HCT116 (cell line): ENCODE data around the gene POU3F1. TPM values are rescaled to one million over a fixed set of nuclear protein-coding genes. Genes with fewer than 3 reads are reported as not detected.

Experiments used
- ATAC-seq: fragments of 200-7000 bp; cut with Tn5 transposase; 2 replicates; pipeline ENCODE4 v1.9.1; 2020; ENCODE audit warnings: mild to moderate bottlenecking, moderate library complexity
- BruUV-seq: library from RNA; stranded (reverse); fragments of 400-500 nt; replicated peaks from 2 replicates; lab custom pipeline; 2021; lab: Mats Ljungman, UMichigan
- CTCF ChIA-PET: fragments of 300-600 bp; sonication (Branson Sonifier 250); formaldehyde crosslinking; loops from one replicate; lab custom pipeline; 2021; ENCODE audit warnings: antibody characterized with exemption; lab: Charles Lee
- POLR2A ChIA-PET: fragments of 300-600, 350-600 bp; sonication (Branson Sonifier 250); formaldehyde crosslinking; loops from one replicate; lab custom pipeline; 2021; ENCODE audit warnings: antibody characterized with exemption; lab: Charles Lee
- RAD21 ChIA-PET, 2 experiments: fragments of 300-600 bp; sonication (Branson Sonifier 250); formaldehyde crosslinking; loops; one replicate each; lab custom pipeline; 2023; ENCODE audit warnings: low total read pairs in 2 of 2; ENCODE audit not compliant: uncharacterized antibody in 2 of 2, unreplicated experiment in 2 of 2, low non-redundant PET in 1 of 2; lab: Charles Lee
- DNase-seq: peaks from one replicate; pipeline ENCODE4 v3.0.0-alpha.2; 2010; ENCODE audit warnings: low read depth, low spot score
- H2AFZ ChIP-seq: fragments of 200-600 bp; shearing (Covaris generic), sonication (generic); 2 replicates; pipeline ENCODE4 v1.6.1; 2017; ENCODE audit warnings: low read depth, mixed run types, mixed read lengths, antibody characterized with exemption, low read length; ENCODE audit not compliant: poor library complexity, severe bottlenecking
- H3K27ac ChIP-seq: 2 replicates; pipeline ENCODE4 v1.5.1; 2012; ENCODE audit warnings: low read depth, low read length
- H3K27me3 ChIP-seq: fragments of 200-600 bp; sonication (generic); 2 replicates; pipeline ENCODE4 v1.6.1; 2016; ENCODE audit warnings: mixed run types, low read length, mixed read lengths; ENCODE audit not compliant: insufficient read depth
- H3K36me3 ChIP-seq, 2 experiments: fragments of 200-500 bp in 1 of 2; fragments of 200-600 bp in 1 of 2; sonication (Bioruptor generic) in 1 of 2; sonication (generic) in 1 of 2; 2 replicates each; pipeline versions ENCODE4 v1.5.1 to v1.6.1; 2014 to 2016; ENCODE audit warnings: low read length in 2 of 2, inconsistent platforms in 1 of 2, mixed read lengths in 1 of 2, mixed run types in 1 of 2; ENCODE audit not compliant: insufficient read depth in 2 of 2, control insufficient read depth in 1 of 2
- H3K4me1 ChIP-seq, 2 experiments: fragments of 200-600 bp in 1 of 2; sonication (generic) in 1 of 2; 2 replicates each; pipeline versions ENCODE4 v1.5.1 to v1.6.1; 2012 to 2017; ENCODE audit warnings: low read length in 2 of 2, inconsistent platforms in 1 of 2, mild to moderate bottlenecking in 1 of 2, mixed read lengths in 1 of 2, mixed run types in 1 of 2, moderate library complexity in 1 of 2; ENCODE audit not compliant: insufficient read depth in 2 of 2, control insufficient read depth in 1 of 2
- H3K4me2 ChIP-seq: fragments of 200-600 bp; sonication (generic); 2 replicates; pipeline ENCODE4 v1.6.1; 2017; ENCODE audit warnings: mixed run types, low read length, mixed read lengths
- H3K4me3 ChIP-seq, 2 experiments: fragments of 200-600 bp in 1 of 2; sonication (generic) in 1 of 2; replicated peaks in 1 of 2; 2 replicates each; pipeline ENCODE4 v1.5.1; 2011 to 2016; ENCODE audit warnings: low read length in 2 of 2, control low read depth in 1 of 2, low read depth in 1 of 2, mild to moderate bottlenecking in 1 of 2, mixed read lengths in 1 of 2, mixed run types in 1 of 2
- H3K79me2 ChIP-seq: fragments of 200-600 bp; sonication (generic); 2 replicates; pipeline ENCODE4 v1.6.1; 2017; ENCODE audit warnings: mild to moderate bottlenecking, mixed run types, low read length, moderate library complexity, mixed read lengths; ENCODE audit not compliant: insufficient read depth
- H3K9ac ChIP-seq: fragments of 200-600 bp; sonication (generic); 2 replicates; pipeline ENCODE4 v1.6.1; 2016; ENCODE audit warnings: low read length, mixed read lengths
- H3K9me2 ChIP-seq: fragments of 200-600 bp; sonication (generic), shearing (Covaris generic); 2 replicates; pipeline ENCODE4 v1.6.1; 2017; ENCODE audit warnings: mixed run types, mild to moderate bottlenecking, moderate library complexity; ENCODE audit not compliant: insufficient read depth
- H3K9me3 ChIP-seq, 2 experiments: fragments of 200-500 bp in 1 of 2; fragments of 200-600 bp in 1 of 2; sonication (Bioruptor generic) in 1 of 2; sonication (generic) in 1 of 2; 2 replicates each; pipeline ENCODE4 v1.6.1; 2014 to 2017; ENCODE audit warnings: low read length in 2 of 2, mixed read lengths in 2 of 2, inconsistent platforms in 1 of 2, low read depth in 1 of 2, mild to moderate bottlenecking in 1 of 2, mixed run types in 1 of 2, moderate library complexity in 1 of 2; ENCODE audit not compliant: control insufficient read depth in 1 of 2, insufficient read depth in 1 of 2
- H4K20me1 ChIP-seq: fragments of 200-600 bp; sonication (generic), shearing (Covaris generic); 2 replicates; pipeline ENCODE4 v1.6.1; 2017; ENCODE audit warnings: mixed run types, mild to moderate bottlenecking, moderate library complexity; ENCODE audit not compliant: insufficient read depth
- ATF3 ChIP-seq: IDR thresholded peaks from 2 replicates; pipeline ENCODE4 v1.6.1; 2012
- CBX3 ChIP-seq: IDR thresholded peaks from 2 replicates; pipeline ENCODE4 v1.6.1; 2012; ENCODE audit warnings: low read depth
- CEBPB ChIP-seq: IDR thresholded peaks from 2 replicates; pipeline ENCODE4 v1.6.1; 2012; ENCODE audit warnings: low read depth
- EGR1 ChIP-seq: IDR thresholded peaks from 2 replicates; pipeline ENCODE4 v1.6.1; 2012; ENCODE audit warnings: low read depth
- ELF1 ChIP-seq: IDR thresholded peaks from 2 replicates; pipeline ENCODE4 v1.6.1; 2012; ENCODE audit warnings: low read depth, borderline replicate concordance
- EZH2 ChIP-seq: fragments of 200-600 bp; sonication (generic); IDR thresholded peaks from 2 replicates; pipeline ENCODE4 v1.6.1; 2017; ENCODE audit warnings: antibody characterized with exemption, mixed run types
- FOSL1 ChIP-seq: IDR thresholded peaks from 2 replicates; pipeline ENCODE4 v1.6.1; 2012; ENCODE audit warnings: low read depth
- JUND ChIP-seq: IDR thresholded peaks from 2 replicates; pipeline ENCODE4 v1.6.1; 2012
- MAX ChIP-seq: IDR thresholded peaks from 2 replicates; pipeline ENCODE4 v1.6.1; 2012
- POLR2A ChIP-seq: IDR thresholded peaks from 2 replicates; pipeline ENCODE4 v1.7.0; 2011; ENCODE audit warnings: borderline replicate concordance; ENCODE audit not compliant: insufficient read depth, insufficient read length; ENCODE audit errors: extremely low read depth
- RAD21 ChIP-seq: IDR thresholded peaks from 2 replicates; pipeline ENCODE4 v1.6.1; 2012; ENCODE audit warnings: low read depth, mild to moderate bottlenecking
- REST ChIP-seq: IDR thresholded peaks from 2 replicates; pipeline ENCODE4 v1.6.1; 2012; ENCODE audit warnings: low read depth
- SIN3A ChIP-seq: IDR thresholded peaks from 2 replicates; pipeline ENCODE4 v1.6.1; 2012; ENCODE audit warnings: low read depth
- SP1 ChIP-seq: IDR thresholded peaks from 2 replicates; pipeline ENCODE4 v1.6.1; 2012; ENCODE audit warnings: low read depth
- SRF ChIP-seq: IDR thresholded peaks from 2 replicates; pipeline ENCODE4 v1.6.1; 2012; ENCODE audit warnings: low read depth
- ZFX ChIP-seq: fragments of 450-650 bp; IDR thresholded peaks from 2 replicates; pipeline ENCODE4 v1.6.1; 2017
- intact Hi-C: fragments of 100-400 bp; cut with micrococcal nuclease; formaldehyde crosslinking; loops from 2 replicates; pipeline ENCODE4 v1.10.0; 2022
- total RNA-seq: library from RNA; stranded (reverse); gene quantifications from one replicate; pipeline ENCODE4 v1.2.1, GENCODE V29; 2021; ENCODE audit not compliant: unreplicated experiment
- TF ChIP-seq, protein P1 (sequence below), 3 experiments: fragments of 200-600 bp in 1 of 3; sonication (generic) in 1 of 3; IDR thresholded peaks in 2 of 3; conservative IDR thresholded peaks in 1 of 3; 2 replicates each; pipeline ENCODE4 v1.5.1; 2012 to 2017; ENCODE audit warnings: low read depth in 2 of 3, low read length in 2 of 3, antibody characterized with exemption in 1 of 3, borderline replicate concordance in 1 of 3, control low read depth in 1 of 3, mild to moderate bottlenecking in 1 of 3, mixed read lengths in 1 of 3, mixed run types in 1 of 3, moderate library complexity in 1 of 3; ENCODE audit not compliant: insufficient read depth in 1 of 3
- TF ChIP-seq, protein P2 (sequence below): IDR thresholded peaks from 2 replicates; pipeline ENCODE4 v1.6.1; 2011; ENCODE audit warnings: mild to moderate bottlenecking, low read length, moderate library complexity; ENCODE audit not compliant: insufficient replicate concordance; ENCODE audit errors: extremely low read depth

POU3F1 gene
- total RNA-seq, 1 experiment from 2014 or later: not detected

GRCh38 chr1:38089712-38090360 lies 43.2 kb upstream of the POU3F1 start (continued):
- TF ChIP-seq CEBPB: no peak
- no peak for TF ChIP-seq JUND
- TF ChIP-seq CBX3: no peak
- TF ChIP-seq MAX: no peak
- no peak for TF ChIP-seq EZH2
- no peak for TF ChIP-seq ELF1

GRCh38 chr1:38088791-38089190 lies 42.2 kb upstream of the POU3F1 start:
- ChIA-PET RAD21 (no interaction called here), CTCF (no interaction called here), POLR2A (no interaction called here)
- Histone ChIP-seq H3K27me3 (no peaks in the 10 kb centered on the region), H4K20me1 (no peaks in the 10 kb centered on the region), H3K9me2 (no peaks in the 10 kb centered on the region), H3K9me3 (no peaks in the 10 kb centered on the region), H3K4me2 (no peak overlapping the region), H3K4me3 (no peak overlapping the region), H2AFZ (no peak overlapping the region), H3K27ac (no peak overlapping the region), H3K9ac (no peak overlapping the region), H3K79me2 (no peaks in the 10 kb centered on the region), H3K36me3 (no peaks in the 10 kb centered on the region), H3K4me1 (no peaks in the 10 kb centered on the region)
- ATAC-seq: no peak
- no TSS peak for BruUV-seq
- DNase-seq: no peak
- intact Hi-C loops: no loop called here
- TF ChIP-seq, protein P1, sequence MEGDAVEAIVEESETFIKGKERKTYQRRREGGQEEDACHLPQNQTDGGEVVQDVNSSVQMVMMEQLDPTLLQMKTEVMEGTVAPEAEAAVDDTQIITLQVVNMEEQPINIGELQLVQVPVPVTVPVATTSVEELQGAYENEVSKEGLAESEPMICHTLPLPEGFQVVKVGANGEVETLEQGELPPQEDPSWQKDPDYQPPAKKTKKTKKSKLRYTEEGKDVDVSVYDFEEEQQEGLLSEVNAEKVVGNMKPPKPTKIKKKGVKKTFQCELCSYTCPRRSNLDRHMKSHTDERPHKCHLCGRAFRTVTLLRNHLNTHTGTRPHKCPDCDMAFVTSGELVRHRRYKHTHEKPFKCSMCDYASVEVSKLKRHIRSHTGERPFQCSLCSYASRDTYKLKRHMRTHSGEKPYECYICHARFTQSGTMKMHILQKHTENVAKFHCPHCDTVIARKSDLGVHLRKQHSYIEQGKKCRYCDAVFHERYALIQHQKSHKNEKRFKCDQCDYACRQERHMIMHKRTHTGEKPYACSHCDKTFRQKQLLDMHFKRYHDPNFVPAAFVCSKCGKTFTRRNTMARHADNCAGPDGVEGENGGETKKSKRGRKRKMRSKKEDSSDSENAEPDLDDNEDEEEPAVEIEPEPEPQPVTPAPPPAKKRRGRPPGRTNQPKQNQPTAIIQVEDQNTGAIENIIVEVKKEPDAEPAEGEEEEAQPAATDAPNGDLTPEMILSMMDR (IDR thresholded peaks at IDR 0.05 in 2 of 3, conservative IDR thresholded peaks at IDR 0.05 in 1 of 3; ENCODE audit: borderline replicate concordance in 1 of 3, insufficient read depth in 1 of 3, low read depth in 2 of 3, low read length in 2 of 3): no peak
- no peak for TF ChIP-seq ZFX
- TF ChIP-seq SIN3A: no peak
- TF ChIP-seq SP1: no peak
- TF ChIP-seq REST: no peak
- TF ChIP-seq ATF3: no peak
- no peak for TF ChIP-seq MAX
- TF ChIP-seq POLR2A: no peak
- no peak for TF ChIP-seq RAD21
- TF ChIP-seq, protein P2, sequence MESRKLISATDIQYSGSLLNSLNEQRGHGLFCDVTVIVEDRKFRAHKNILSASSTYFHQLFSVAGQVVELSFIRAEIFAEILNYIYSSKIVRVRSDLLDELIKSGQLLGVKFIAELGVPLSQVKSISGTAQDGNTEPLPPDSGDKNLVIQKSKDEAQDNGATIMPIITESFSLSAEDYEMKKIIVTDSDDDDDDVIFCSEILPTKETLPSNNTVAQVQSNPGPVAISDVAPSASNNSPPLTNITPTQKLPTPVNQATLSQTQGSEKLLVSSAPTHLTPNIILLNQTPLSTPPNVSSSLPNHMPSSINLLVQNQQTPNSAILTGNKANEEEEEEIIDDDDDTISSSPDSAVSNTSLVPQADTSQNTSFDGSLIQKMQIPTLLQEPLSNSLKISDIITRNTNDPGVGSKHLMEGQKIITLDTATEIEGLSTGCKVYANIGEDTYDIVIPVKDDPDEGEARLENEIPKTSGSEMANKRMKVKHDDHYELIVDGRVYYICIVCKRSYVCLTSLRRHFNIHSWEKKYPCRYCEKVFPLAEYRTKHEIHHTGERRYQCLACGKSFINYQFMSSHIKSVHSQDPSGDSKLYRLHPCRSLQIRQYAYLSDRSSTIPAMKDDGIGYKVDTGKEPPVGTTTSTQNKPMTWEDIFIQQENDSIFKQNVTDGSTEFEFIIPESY: no peak
- no peak for TF ChIP-seq CBX3
- no peak for TF ChIP-seq ELF1
- TF ChIP-seq JUND: no peak
- no peak for TF ChIP-seq CEBPB
- no peak for TF ChIP-seq EGR1
- TF ChIP-seq SRF: no peak
- no peak for TF ChIP-seq FOSL1
- no peak for TF ChIP-seq EZH2
